ENCODE measurements around the gene TBC1D4.
"Not testable (repeated sequence)": the region's sequence is repeated elsewhere in the genome, so short reads cannot be mapped to it uniquely, and the experiment has no call there.

The TBC1D4 gene

DNA sequence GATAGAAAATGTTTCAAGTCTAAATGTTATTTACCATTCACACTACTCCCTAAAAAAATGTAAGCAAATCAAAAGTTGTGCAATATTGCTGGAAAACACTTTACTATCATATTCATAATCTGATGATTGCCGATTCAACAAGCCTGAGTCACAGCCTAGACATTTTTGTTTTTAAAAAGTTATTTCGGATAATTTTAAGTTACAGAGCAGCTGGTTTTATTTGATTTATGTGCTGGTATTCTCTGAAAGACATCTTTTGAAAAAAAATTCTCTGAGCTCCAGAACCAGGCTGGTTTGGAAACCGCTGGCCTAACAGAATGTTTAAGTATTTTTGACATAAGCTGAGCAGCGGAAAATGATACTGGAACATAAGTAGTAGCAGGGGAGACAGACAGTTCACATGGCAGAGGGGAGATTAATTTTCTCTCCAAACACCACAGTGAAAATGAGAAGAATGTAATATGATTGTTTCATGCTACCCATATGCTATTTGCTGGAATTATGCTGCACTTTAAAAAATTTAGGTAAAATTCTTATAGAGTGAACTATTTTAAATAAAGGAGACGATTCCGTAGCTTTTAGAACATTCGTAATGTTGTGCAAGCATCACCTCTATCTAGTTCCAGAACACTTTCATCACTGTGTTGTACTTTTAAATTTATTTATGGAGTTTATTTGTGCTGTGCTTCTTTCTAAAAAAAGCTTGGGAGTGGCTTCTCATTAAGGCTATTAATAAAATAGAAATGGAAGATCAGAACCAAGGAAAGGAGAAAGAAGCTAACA is 36.1 kb downstream of the TBC1D4 start:
- no peak for DNase-seq

DNA sequence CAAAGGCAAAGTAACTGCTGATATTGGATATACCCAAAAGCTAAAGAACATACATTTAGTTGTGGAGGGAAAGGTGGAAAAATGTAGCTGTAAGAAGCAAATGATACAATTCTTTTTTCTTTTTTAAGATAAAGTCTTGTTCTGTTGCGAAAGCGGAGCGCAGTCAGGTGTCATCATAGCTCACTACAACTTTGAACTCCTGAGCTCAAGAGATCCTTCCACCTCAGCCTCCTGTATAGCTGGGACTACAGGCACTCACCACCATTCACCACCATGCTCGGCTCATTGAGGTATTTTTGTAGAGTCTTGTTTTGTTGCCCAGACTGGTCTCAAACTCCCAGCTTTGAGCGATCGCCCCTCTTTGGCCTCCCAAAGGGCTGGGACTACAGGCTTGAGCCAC is 38.0 kb downstream of the TBC1D4 start:
- DNase-seq: no peak

DNA sequence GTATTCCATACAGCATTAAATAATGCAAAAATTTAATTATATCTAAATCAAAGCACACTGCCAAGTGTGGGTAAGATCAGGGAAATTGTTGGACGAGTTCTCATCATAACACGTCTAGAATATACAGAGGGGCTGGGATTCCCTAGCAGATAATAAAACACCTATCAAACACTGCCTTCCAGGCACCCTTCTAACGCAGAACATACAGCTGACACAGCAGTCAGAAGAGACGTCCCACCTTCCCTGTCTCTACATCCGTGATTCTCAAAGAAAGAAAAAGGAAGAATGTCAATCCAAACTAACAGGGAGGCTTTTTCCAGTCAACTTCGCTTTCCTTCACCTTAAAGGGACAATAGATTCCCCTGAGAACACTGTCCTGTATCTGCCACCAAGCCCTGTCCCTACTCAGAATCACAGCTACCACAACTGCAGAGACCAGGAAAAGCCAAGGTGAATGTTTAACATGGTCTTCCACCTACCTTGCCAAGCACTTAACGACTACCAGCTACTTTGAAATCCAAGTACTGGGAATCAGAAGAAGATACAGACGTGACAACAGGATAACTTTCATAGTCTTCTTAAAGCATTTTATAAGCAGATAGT is 38.5 kb downstream of the TBC1D4 start:
- DNase-seq: no peak

DNA sequence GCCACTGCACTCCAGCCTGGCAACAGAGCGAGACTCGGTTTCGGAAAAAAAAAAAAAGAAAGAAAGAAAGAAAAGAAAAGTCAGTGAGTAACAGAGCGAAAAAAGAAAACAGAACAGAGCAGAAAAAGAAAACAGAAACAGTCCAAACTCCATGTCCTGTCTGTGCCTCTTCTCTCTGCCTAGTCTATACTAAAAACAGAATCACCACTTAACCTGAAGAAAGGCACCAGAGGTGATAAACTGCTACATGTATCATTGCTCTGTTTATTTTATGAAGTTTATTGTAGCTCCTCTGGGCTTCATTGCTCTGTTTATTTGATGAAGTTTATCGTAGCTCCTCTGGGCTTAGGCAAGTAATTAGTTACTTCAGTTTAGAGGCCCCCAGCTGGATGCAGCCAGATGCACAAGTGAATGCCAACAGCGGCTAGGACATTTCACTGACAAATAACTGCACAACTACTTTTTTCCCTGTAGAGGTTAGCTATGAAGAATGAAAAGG is 39.2 kb downstream of the TBC1D4 start:
- no peak for DNase-seq

DNA sequence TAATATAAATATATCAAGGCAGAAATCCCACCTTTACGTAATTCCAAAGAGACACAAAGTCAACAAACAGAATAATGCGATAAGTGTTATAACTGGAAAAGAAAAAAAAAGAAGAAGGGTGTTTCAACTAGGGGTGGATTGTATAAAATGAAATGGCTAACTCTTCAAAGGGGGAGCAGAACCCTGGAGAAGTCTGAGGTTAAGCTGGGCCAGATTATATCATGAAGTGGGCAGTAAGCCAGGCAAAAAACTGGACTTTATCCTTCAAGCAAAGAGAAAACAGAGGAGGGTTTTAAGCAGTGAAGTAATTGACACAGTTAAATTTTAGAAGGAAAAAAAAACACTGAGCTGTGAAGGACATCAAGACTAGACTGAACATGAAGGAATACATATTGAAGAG is 41.9 kb downstream of the TBC1D4 start:
- no peak for DNase-seq

DNA sequence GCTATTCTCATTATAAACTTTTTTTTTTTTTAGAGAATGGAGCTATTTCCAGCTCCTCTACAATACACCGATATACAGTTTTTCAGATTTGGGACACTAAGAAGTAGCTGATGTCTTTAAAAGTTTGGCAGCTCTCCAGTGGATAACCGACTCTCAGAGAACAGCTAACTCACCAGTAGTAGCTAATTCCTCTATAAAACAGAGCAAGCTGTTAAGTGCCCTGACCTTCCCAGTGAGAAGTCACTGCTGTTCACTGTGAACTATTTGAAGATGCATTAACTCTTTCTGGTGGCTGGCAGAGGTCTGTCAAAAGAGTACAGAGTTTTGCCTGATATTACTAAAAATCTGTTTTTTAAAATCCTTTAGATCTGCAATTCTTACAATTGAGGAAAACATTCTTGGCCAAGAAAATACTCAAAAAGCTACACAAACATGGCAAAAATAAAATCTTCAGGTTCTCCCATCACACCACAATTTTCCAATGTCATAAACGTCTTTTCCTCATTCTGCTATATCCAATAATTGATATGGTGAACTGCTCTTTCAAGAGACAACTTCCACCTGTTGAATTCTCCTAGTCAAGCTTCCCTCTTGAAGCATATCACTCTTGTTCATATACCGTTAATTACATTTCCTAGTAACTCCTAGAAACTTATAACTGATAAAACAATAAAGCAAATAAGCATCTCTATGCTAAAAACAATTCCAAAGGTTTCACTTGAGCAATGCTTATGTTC is 44.2 kb downstream of the TBC1D4 start:
- DNase-seq: no peak

DNA sequence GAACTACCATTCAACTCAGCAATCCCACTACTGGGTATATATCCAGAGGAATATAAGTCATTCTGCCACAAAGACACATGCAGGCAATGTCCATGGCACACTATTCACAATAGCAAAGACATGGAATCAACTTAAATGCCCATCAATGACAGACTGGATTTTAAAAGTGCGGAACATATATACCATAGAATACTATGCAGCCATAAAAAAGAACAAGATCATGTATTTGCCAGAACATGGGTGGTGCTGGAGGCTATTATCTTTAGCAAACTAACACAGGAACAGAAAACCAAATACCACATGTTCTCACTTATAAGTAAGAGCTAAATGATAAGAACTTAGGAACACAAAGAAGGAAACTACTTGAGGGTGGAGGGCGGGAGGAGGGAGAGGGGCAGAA is 47.8 kb downstream of the TBC1D4 start:
- not testable (repeated sequence) for DNase-seq

DNA sequence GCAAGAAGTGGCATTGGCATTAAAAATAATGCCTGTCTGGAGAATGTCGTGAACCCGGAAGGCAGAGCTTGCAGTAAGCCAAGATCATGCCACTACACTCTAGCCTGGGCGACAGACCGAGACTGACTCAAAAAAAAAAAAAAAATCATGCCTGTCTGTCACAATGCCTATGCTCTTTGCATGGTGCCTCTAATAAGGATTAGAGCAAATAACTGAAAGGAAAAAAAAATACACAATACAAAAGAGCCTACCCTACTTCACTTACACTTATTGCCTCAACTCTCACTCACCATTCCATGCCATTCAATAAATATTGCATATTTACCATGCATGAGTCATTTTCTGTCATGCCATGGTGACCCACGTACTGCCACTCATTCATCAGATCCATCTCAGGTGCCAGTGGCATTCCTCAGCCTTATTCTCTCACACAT is 49.1 kb downstream of the TBC1D4 start:
- DNase-seq: no peak

DNA sequence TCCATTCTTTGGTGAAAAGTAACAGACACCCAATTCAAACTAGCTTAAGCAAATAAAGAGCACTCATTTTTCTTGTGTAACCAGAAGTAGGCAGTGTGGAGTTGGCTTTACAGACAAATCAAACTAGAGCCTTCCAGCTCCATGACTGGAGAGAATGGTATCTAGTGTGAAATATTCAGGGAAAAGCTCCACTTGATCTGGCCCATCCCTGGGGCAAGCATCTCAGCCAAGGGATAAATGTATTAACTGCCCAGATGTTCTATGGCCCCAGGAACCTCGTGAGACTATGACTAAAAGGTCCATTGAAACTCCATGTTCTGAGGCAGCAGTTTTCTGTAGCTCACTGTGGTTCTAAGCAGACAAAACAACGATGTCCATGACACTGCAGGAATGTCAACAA is 49.9 kb downstream of the TBC1D4 start:
- DNase-seq: no peak

DNA sequence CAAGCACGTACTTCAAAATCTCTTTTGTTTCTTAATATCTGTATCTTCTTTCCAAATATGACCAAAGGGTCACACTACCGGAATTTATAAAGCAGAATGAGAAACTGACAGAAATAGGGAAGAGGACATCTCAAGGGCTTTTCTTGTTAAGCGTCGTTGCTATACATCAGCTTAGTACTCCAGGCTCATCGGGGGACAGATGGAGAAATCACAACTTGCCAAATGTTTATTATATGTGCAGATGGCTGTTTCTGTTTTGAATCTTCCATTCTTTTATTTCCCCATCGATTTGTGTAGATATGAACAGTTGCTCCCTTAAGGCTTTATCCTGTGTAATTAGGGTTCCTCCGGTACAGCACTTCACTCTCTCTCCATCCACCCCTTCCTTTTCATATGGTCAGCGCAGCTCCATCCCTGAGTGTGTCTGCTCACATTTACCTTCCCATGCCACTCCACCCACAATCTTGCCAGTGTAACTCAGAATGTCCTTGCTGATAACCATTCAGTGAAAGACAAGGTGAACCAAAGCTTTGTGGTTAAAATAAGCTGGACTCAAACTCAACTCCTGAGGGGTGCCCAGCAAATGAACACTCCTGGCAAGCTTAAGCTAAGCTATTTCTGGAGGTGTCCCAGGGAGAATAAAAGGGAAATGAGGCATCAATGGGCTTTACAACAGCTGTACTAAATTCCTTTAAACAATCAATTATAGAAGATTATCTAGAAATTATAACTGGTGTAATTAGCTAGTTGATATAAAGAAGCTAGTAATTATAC is 51.3 kb downstream of the TBC1D4 start:
- no peak for DNase-seq

DNA sequence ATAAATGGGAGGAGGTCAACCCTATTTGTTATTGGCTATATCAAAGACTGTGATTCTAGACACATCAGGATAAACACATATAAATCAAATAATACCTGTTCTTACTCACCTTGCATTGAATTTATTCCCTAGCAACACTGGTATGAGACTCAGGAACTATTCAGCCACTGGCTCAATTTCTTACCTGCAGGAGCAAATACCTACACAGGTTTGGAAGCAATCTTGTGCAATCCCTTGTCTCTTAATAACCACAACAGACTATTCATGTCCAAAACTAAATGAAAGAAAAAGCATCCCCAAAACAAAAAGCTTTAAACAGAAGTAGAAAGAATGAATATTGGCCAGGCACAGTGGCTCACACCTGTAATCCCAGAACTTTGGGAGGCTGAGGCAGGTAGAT is 55.5 kb downstream of the TBC1D4 start:
- no peak for DNase-seq

DNA sequence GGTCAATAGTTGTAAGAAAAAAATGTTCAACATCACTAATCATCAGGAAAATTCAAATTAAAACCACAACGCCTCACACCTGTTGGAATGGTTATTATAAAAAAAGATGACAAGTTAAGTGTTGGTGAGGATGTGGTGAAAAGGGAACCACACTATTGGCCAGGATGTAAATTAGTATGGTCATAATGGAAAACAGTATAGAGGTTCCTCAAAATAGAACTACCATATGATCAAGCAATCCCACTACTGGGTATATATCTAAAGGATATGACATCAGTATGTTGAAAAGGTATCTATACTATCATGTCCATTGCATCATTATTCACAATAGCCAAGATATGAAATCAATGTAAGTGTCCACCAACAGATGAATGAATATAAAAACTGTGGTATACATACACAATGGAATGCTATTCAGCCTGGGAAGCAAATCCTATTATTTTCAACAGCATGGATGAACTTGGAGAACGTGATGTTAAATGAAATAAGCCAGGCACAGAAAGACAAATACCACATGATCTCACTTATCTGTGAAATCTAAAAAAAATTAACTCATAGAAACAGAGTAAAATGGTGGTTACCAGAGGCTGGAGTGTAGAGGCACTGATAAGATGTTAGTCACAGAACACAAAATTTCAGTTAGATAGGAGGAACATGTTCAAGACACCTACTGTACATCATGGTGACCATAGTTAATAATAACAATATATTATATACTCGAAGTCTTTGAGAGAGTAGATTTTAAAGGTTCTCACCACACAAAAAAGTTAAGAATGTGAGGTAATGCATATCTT is 56.6 kb downstream of the TBC1D4 start:
- no peak for DNase-seq

DNA sequence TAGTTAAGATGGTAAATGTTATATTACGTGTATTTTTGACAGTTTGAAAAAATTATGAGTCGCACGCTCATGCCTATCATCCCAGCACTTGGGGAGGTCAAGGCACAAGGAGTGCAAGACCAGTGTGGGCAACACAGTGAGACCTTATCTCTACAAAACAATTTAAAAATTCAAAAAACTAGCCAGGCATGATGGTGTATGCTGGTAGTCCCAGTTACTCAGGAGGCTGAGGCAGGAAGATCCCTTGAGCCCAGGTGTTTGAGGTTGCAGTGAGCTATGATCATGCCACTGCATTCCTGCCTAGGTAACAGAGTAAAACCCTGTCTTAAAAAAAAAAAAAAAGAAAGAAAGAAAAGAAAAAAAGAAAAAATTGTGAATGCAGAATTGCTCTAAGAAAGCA is 58.0 kb downstream of the TBC1D4 start:
- DNase-seq: no peak

DNA sequence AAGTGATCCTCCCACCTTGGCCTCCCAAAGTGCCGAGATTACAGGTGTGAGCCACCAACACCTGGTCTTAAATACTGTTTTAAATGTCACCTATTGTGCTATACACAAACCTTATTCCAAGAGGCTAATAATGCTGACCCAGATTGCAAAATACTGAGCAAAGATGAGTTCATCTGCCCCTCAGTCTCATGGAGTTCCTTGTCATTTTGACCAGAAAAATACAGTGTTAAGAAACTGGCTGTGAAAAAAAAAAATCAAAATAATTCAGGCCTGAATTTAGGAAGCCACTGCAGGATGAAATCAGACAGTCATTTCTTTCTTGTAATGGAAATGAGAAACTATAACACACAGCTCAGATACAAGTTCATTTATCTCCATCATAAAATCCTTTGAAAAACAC is 59.9 kb downstream of the TBC1D4 start:
- no peak for DNase-seq

DNA sequence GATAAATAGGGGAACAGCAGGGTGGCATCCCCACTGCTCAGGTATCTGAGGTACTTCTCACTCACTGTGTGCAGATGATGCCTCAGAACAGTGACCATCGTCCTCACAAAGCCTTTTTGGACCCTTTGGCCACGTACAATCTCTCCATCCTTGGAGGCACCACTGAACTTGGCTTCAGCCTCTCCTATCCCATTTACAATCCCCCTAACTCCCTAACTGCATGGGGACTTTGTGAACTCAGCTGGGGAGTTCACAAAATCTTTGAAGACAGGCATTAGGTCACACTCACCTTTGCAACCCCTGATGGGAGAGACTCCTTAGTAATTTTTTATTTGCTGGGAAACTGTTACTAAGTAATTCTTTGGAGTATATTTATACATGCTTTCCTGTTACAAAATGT is 60.8 kb downstream of the TBC1D4 start:
- no peak for DNase-seq

DNA sequence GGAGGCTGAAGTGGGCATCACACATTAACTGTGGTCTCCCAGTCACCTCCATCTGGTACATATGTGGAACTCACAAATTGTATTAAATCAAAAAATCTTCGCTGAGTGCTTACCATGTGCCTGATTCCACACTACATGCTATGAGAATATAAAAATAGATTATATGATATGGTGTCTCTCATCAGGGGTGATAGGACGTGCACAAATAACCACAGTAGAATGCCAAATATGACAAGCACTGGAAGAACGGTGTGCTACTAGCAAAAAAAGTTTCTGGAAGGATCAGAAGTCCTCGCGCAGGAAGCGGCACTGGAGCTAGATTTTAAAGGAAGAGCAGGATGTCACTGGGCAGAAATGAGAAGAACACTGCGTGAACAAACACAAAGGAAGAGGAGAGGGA is 62.3 kb downstream of the TBC1D4 start:
- DNase-seq: no peak

DNA sequence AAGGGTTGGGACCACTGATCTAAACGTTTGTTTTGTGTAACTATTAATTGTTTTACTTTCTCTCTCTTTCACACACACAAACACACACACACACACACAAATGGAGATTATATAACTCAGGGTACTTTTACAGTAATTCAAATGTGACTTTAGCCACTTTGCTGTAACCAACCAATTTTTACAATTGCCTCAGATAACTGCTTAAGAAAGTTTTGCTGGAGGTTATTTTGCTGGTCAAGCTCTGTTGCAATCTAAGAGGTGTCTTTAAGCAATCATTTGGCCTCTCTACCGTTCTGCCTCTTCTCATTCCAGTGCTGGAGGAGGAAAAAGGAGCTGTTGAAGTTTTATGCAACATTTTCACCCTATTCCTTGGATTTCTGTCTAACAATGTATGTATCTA is 63.0 kb downstream of the TBC1D4 start:
- DNase-seq: no peak

DNA sequence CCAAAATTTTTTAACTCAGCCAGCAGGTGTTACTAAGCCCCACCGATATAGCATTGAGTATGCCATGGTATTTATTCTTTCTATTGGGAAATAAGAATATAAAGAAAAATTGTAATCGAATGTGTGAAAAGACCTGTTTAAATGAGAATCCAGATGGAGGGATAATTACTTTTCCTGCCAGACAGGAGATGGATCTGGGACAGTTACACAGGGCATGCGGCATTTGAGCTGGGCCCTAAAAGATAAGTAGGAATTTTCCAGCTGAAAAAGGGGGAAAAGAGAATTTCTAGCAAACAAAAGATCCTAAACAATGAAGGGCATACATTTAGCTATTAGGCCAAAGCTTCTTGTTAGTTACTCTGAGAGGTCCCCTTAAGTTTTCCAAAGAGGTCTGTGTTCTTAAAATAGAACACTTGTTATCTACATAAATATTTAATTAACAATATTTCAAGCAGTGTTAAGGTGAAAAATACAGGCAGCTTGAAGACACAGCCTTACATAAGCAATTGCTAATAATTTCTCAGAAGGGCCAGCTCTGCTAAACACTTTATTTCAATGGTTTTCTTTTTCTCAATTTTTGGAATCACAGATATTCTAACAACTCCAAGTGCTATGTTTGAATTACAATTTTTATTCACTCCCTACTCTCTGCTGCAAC is 63.7 kb downstream of the TBC1D4 start:
- no peak for DNase-seq

DNA sequence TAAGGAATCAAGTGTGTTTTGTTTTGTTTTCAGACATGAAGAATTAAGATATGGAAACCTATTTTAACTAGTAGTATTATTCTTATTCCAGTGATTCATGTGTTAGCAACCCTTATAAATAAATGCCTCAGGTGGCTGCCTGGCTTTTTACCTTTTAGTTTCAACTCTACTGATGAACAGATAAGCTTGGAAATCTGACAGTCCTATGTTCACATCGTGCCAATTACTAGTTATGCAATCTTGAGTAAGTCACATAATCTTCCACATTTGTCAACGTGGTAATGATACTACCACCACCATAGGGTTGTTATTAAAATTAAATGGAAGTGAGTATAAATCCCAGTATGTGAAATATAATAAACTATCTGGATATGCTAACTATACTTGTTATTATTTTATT is 64.3 kb downstream of the TBC1D4 start:
- DNase-seq: no peak

DNA sequence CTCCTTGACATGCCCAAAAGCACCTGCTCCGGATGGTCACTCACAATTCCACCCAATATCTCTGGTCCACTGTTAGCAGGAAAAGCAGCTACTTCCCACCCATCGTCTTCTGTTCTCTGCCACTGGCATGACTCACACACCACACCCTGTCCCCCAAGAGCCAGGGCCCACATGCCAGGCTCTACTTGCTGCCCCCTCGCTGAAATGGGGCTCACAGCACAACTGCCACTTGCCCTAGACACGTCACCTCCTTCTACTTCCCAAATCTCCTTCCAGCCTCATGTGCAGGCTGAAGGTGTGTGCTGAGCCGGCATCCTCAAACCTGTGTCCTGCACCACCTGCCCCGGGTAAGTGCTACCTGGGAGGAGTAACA is 65.0 kb downstream of the TBC1D4 start:
- no peak for DNase-seq

DNA sequence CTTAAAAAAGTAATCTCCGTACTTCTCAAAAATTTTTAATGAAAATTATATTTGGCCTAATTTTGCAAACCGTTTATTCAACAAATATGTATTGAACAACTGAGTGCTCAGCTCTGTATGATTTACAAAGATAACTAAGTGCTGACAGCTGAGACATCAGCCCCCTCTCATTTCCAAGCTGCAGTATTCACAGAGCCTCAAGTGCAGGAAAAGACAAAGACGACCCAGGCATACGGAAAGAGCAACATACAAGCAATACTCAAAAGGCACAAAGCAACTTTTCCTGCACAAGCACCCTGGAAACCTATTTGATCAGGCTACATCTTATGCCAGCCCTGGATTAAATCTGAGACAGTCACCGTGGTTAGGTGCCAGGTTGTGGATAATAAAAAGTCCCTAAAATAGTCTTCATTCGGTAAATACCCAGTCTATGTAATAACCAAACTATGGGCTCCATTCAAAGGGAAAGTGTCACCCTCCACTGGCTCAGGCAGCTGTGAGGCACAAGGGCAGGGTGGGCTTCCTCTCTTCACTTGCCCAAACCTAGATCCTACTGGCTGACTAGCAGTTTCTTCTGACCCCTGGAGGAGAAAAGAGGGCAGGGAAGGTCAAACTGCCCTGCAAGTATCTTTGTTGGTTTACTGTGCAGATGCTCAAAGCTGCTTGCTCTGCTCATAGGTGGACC is 65.5 kb downstream of the TBC1D4 start:
- no peak for DNase-seq

Data from bone marrow (tissue), 2 donors.